Effector CD8-positive, alpha-beta T cell (primary cell): Measurements from ENCODE around the gene KL.

Experiments
- DNase-seq: peaks from one replicate; lab custom pipeline; 2025; lab: John Stamatoyannopoulos, UW

Gene KL

DNA sequence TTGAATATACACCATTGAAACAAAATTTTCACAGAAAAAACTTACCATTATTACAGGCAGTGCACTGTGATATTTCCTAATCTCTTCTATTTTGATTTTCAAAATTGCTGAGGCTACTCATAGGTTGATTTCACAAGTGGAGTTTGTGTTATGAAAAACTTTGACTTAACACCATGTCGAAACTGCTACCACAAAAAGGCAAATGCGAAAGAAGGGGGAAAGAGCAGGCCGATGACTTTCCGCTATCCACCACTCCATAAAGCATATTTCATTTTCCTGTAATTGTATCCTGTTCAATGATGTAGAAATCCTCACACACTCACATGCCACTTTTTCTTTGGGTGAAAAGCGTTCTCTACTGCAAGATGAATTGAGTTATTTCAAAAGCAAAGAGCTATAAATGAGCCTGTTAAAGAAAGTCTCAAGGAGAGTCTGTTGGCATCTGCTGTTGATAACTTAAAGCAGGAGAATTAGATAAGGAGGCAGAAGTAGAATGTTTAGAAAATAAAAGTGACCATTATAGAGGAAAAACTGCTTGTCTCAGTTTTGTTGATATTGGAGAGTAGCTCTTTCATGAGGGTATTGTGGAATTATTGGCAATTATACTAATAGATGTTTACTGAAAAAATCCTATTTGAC lies 18.8 kb downstream of the KL start:
- no peak for DNase-seq

- no peak for DNase-seq
Observed at GRCh38 chr13:33037673-33038072, 21.4 kb downstream of the KL start.

DNA sequence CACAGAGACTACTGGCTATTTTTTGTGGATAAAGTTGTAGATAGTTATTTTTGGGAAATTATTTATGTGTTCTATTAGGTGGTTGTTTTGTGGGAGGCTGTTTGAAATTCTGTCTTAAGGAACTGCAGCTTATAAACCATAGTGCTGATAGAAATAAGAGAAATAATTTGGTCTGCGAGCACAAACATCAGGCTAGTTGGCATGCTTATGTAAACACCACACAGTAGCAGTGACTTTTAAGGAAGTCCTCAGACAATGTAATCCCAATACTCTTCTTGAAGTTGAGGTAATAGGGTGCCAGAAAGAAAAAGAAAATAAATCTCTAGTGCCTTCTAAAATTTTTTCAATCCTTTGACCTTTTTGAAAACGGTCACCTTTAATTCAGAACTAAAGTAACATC lies 23.9 kb downstream of the KL start:
- DNase-seq: no peak

DNA sequence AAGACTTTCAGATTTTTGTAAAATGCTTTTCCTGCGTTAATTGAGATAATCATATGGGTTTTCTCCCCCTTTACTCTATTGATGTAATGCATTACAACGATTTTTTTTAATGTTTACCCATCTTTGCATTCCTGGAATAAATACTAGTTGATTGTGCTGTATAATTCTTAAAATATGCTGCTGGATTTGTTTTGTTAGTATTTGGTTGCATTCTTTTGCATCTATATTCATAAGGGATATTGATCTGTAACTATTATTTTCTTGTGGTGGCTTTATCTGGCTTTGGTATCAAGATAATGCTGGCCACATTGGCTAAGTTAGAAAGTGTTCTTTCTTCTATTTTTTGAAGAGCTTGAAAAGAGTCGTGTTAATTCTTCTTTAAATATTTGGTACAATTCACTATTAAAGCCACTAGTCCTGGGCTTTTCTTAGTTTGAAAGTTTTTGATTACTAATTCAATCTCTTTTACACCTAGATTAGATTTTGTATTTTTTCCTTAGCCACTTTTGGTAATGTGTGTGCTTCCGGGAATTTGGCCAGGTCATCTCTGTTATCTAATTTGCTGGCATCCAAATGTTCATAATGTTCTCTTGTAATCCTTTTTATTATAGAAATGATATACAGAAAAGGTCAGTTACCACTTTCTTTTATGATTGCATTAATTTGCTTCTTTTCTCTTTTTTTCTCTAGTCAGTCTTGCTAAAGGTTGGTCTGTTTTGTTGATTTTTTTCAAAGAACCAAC lies 29.8 kb downstream of the KL start:
- no peak for DNase-seq

DNA sequence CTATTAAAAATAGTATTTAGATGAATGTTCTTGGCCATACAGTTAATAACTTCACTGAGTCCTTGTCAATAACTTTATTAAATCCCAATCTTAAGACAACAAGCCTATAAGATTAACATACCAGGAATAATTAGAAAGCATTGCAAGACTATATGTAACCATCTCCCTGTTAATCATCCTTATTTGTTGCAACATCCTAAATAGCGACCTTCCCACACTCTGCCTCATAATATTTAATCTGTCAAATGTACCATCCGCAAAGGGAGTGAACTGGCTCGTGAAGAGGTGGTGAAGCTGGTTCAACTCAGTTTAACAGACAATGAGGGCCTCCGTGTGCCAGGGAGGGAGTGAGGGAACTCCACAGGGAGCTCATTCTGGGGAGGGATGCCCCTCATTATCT lies 33.9 kb downstream of the KL start:
- DNase-seq: no peak

- DNase-seq: no peak
Observed at GRCh38 chr13:33051632-33052031, 35.4 kb downstream of the KL start.

- DNase-seq: no peak
Observed at GRCh38 chr13:33052506-33053280, 36.5 kb downstream of the KL start.

GRCh38 chr13:33053397-33054066 lies 37.3 kb downstream of the KL start:
- DNase-seq: no peak

- DNase-seq: no peak
Observed at GRCh38 chr13:33057019-33057780, 41.0 kb downstream of the KL start.

DNA sequence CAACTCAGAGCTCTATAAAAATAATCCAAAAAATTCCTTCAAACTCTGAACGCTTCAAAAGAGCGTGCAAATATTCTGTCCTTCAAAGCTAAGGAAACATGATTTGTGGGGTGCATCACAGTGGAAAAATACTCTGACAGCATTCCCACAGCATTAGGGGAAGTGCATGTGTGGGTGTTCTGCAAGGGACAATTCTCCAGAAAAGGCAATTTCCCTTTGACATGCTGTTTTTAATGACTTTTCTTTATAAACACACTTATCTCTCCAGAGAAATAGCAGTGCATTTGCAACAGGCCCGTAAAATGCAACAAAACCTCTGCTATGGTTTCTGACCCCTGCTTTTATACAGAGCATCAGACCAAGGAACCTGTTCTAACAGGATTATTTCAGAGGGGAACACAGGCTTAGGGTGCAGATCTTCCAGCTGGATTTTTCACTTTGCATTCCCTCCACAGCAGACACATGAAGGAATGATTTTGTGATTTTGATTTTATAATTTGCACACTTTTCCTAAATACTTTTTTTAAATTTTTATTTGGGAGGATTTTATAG lies 42.6 kb downstream of the KL start:
- DNase-seq: no peak

DNA sequence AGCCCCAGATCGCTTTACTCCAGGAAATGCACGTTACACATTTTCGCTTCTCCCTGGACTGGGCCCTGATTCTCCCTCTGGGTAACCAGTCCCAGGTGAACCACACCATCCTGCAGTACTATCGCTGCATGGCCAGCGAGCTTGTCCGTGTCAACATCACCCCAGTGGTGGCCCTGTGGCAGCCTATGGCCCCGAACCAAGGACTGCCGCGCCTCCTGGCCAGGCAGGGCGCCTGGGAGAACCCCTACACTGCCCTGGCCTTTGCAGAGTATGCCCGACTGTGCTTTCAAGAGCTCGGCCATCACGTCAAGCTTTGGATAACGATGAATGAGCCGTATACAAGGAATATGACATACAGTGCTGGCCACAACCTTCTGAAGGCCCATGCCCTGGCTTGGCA lies 44.6 kb downstream of the KL start:
- no peak for DNase-seq

DNA sequence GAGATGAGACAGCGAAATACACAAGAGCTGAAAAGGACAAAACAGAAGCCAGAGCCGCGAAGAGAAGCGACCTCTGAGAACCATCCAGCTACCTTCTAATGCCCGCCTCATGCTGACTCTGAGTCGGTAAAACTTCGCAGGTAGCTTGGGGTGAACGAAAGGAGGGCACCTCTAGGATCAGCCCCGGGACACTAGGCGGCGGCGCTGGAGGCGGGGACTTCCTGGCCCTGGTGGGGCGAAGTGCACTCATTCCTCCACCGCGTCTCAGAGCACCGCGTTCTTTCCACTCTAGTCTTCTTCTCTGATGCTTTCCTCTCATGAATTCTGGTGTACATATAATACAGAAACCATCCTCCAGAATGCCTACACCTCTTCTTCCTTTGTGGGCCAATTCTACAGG lies 50.1 kb downstream of the KL start:
- DNase-seq: no peak

- DNase-seq: no peak
Observed at GRCh38 chr13:33069365-33069764, 53.1 kb downstream of the KL start.

- DNase-seq: no peak
Observed at GRCh38 chr13:33070713-33071112, 54.5 kb downstream of the KL start.

DNA sequence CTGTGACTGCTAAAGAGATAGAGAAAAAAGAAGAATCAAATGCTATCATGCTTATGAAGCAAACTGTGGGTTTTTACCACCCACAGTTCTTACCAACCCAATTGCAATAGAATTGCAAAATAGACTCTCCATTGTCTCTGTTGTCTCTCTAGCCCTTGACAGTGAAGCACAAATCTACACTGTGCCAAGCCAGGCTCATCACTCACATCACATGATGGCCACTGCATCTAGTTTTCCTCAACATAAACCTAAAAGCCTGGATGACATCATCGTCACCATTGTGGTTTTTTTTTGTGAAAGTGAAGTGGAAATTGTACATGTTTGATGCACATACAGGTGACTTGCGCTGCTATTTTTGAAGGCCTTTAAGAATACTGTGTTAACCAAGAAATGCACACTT lies 56.1 kb downstream of the KL start:
- no peak for DNase-seq

GRCh38 chr13:33072759-33073158 lies 56.5 kb downstream of the KL start:
- DNase-seq: no peak

DNA sequence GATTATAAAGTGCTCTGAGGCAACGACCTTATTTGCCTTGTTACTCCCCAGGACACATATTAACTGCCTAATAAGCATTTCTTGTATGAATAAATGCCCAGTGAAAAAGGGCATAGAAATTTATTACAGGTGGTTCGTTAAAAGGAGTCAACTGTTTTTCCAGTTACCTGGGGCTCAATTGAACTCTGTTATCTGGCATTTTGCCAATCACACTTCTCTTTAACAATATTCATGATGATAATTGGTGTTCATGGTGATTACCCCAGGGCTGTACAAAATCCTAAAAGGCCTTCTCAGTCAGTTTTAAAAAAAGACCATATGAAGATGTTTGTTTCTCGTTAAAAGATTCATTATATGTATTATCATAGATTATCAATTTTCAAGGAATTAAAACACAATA lies 57.1 kb downstream of the KL start:
- no peak for DNase-seq

DNA sequence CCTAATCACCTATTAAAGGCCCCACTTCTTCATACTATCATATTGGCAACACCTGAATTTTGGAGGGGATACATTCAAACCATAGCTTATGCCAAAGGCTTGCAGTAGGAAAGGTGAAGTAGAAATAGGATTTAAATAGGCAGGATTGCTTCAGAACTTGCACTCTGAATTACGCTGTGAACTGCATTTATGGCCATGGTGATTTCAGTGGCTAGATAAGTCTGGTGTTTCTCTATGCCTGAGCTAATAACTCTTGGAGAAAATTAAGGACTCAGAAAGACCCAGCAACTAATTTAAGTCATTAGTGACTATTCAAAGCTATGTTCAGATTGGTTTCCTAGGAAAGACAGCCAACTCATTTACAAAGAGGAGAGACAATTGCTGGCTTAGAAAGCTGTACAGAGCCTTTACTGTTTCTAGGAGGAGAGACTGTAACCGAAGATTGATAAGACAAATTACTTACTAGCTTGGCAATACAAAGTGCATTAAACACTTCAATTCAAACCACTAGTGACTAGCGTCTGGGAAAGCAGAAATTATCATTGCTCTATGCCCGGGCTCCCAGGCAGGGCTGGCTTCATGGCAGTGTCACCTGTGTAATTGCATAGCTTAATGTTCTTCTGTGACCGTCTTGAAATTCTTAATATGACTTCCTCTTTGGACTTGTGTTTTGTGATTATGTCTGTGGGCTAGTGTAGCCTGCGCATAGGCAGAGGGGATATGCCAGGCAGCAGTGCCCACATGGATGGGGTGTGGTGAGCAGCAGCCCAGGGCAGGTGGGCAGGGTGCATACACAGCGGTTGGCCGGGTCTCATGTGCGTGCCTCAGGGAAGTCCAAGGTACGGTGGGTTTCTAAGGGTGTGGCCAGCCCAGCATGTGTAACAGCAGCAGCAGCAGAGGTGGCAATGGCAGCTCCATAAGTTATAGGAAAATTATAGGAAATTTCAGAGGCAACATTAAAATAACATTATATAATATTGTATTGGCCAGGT lies 60.1 kb downstream of the KL start:
- DNase-seq: no peak

DNA sequence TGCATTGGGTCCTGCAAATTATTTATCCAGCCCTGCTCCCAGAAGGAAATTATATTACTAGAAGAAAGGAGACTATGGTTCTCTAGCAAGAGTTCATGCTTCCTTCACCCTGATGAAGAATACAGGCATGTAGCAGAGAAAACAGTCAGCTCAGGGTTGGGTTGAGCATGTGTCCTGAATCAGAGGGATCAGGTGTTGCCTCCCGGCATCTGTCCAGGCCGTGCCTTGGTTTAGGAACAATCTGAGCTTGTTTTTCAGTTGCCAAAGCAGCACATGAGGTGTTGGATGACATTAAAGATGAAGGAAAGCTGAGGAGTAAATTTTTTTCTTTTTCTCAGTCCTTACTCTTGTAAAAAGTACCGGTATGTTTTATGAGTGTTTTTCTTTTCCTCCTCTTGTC lies 62.0 kb downstream of the KL start:
- DNase-seq: no peak

- no peak for DNase-seq
Observed at GRCh38 chr13:33079960-33080359, 63.7 kb downstream of the KL start.
